ENCODE data around the gene RCCD1.

Gene RCCD1

DNA sequence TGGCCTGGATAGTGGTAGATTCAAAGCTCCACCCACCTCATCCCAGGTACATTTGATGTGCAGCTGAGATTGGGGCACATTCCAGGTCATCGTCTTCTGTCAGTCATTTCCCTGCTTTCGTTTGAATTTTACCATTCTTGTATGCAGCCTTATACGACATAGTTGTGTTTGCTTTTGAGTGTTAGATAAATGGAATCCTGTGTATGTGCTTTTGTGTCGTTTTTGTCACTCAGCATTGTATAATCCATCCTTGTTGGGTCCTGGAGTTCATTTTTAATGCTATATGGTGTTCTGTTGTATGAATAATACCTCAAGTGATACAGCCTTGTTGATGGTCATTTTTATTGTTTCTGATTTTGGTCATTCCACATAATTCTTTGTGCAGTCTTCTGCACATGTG, 7.3 kb downstream of the RCCD1 start:
- DNase-seq (ENCODE audit: low read depth in 3 of 3, low spot score in 1 of 3) = no peak

DNA sequence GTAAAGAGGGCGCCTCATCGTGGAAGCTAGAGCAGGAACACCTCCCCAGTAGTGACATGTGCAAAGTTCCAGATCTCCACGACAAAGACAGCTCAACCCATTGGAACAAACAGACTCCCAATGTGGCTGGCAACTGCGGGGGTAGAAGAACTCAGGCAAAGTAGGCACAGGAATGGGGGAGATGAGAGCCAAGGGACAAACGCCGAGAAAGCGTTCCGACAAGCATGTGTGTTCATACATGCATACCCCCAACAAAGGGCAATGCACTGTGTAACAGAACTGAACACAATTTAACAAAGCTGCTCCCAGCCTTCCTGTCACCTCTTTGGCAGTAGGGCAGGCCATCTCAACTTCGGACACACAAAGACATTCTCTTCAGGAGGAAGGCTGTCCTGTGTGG, 11.6 kb downstream of the RCCD1 start:
- no peak for DNase-seq (ENCODE audit: low read depth in 3 of 3, low spot score in 1 of 3)

DNA sequence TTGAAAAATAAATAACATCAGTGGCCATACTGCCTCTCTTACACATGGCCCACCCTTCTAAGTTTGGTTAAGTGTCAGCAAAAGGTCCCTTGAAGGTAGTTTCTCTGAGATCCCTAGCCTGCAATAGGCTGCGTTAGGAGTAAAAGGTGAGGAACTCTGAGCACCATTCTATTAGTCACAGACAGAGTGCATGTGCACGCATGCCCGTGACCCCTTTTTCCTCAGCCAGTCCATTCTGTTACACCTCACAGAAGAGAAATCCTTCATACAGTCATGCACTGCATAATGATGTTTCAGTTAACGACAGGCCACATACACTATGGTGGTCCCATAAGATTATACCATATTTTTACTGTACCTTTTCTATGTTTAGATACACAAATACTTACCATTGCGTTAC, 12.5 kb downstream of the RCCD1 start:
- no peak for DNase-seq (ENCODE audit: low read depth in 3 of 3, low spot score in 1 of 3)

DNA sequence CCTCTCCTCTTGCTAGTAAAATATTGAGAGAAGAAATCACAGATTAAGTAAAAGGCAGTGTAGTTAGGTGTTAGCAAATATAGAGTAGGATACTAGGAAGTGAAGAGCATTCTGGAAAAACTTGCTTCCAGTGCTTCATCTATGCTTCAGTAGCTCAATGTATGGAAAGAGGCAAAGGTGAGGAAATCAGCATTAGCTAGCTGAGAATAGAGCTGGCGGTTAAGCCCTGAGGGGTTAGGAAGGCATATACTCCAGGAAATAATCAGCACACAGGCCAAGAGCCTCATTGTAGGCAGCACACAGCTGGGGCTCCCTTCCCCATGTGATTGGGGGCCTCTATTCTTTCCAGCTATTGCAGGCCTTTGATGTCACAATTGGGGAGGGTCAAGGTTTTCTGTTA, 13.8 kb downstream of the RCCD1 start:
- no peak for DNase-seq (ENCODE audit: low read depth in 3 of 3, low spot score in 1 of 3)

DNA sequence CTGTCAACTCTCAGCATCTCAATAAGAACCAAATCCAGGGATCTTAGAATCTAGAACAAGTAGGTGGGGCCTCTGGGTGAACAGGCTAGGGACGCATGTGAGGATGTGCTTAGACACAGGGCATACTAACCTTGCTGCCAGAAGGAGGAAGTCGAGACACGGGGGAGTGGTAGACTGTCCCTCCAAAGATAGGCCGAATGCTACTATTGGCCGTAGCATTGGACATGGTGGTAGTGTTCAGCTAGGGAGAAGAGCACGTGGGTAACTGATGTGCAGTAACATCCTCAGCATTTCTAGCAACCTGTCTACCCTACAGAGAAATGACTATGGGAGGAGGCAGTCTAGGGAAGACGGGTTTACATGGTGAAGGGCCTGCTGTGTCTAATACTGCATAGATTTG, 15.6 kb downstream of the RCCD1 start:
- DNase-seq (ENCODE audit: low read depth in 3 of 3, low spot score in 1 of 3) = no peak

DNA sequence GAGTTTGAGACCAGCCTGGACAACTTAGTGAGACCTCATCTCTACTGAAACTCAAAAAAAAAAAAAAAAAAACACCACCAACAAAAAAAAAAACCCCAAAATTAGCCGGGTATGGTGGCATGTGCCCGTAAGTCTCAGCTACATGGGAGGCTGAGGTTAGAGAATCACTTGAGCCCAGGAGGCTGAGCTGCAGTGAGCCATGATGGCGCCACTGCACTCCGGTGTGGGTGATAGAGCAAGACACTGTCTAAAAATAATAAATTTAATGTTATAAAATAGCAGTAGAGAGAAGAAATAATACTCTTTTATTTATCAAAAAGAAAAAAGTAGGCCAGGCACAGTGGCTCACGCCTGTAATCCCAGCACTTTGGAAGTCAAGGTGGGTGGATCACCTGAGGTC, 17.4 kb downstream of the RCCD1 start:
- no peak for DNase-seq (ENCODE audit: low read depth in 3 of 3, low spot score in 1 of 3)

DNA sequence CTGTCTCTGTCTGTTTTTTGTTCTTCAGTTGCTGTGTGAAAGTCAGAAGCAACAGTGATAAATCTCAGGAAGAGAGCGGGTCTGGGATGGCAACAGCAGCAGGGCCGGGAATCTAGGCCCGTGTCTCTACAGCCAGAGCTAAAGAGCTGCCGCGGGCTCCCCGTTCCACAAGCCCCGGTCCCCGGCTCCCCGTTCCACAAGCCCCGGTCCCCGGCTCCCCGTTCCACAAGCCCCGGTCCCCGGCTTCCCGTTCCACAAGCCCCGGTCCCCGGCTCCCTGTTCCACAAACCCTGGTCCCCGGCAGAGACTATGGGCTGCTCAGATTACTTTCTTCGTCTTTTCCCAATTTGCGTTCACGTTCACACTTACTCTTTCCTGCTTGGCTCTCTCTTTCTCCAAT, 19.5 kb downstream of the RCCD1 start:
- no peak for DNase-seq (ENCODE audit: low read depth in 3 of 3, low spot score in 1 of 3)

DNA sequence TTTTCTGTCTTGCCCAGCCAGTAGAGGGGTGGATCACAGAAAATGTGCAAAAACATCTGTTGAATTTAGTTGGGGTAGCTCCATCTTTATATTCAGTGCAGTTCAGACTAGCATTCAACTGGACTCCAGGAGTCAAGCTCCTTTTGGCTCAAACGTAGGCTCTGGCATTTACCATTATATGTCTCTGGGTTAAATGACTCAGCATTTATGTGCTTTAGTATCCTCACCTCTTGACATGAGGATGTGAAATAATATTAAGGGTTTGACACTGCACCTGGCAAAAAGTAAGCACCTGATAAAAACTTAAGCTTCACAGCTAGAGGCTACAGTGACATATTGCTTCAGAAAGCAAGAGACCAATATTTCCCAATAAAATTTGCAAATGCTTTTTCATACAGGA, 24.9 kb downstream of the RCCD1 start:
- DNase-seq (ENCODE audit: low read depth in 3 of 3, low spot score in 1 of 3) = no peak

DNA sequence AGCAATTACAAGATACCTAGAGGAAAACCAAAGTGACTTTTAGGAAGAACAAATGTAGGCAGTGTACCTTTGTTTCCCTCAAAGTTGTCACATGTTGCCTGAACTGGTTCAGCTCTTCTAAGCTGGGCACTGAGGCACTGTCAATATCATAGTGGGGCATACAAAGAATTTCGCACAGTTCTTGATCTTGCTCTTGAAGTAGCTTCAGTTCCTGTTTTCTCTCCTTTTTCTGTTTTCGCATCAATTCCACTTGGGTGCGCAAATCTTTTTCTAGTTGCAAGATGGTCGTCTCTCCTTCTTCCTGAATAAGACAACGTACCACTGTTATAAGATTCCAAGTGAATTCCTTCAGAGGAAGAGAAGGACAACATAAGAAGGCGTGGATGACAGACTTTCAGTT, 27.0 kb downstream of the RCCD1 start:
- DNase-seq (ENCODE audit: low read depth in 3 of 3, low spot score in 1 of 3) = no peak

DNA sequence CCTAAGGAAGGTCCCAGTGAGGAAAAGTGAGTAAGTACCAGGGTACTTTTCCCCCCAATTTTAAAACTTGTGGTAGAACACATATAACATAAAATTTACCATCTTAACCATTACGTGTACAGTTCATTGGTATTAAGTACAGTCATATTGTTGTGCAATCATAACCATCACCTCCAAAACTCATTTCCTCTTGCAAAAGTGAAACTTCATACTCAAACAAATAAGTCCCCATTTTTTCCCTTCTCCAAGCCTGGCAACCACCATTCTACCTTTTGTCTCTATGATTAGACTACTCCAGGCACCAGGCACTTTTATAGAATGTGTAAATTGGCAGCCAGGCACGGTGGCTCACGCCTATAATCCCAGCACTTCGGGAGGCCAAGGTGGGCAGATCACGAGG, 27.5 kb downstream of the RCCD1 start:
- no peak for DNase-seq (ENCODE audit: low read depth in 3 of 3, low spot score in 1 of 3)

DNA sequence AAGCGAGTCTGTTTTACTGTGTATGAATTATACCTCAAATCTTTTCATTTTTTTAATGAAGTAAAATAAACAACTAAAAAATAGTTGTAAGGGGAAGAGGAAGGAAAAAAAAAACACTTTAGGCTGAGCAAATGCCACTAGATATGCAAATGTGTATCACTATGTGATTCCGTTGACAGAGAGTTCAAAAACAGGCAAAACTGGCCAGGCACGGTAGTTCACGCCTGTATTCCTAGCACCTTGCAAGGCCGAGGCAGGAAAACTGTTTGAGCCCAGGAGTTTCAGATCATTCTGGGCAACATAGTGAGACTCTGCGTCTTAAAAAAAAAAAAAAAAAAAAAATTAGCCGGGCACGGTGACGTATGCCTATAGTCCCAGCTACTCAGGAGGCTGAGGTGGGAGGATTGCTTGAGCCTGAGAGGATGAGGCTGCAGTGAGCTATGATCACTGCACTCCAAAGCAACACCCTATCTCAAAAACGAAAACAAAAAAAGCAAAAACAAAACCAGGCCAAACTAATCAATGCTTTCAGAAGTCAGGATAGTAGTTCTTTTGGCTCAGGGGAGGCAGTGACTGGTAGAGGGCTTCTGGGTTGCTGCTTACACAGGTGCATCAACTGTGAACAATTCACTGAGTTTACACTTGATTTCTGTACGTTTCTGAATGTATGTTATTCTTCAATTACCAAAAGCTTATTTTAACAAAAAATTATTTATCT, 32.3 kb downstream of the RCCD1 start:
- no peak for DNase-seq (ENCODE audit: low read depth in 3 of 3, low spot score in 1 of 3)

DNA sequence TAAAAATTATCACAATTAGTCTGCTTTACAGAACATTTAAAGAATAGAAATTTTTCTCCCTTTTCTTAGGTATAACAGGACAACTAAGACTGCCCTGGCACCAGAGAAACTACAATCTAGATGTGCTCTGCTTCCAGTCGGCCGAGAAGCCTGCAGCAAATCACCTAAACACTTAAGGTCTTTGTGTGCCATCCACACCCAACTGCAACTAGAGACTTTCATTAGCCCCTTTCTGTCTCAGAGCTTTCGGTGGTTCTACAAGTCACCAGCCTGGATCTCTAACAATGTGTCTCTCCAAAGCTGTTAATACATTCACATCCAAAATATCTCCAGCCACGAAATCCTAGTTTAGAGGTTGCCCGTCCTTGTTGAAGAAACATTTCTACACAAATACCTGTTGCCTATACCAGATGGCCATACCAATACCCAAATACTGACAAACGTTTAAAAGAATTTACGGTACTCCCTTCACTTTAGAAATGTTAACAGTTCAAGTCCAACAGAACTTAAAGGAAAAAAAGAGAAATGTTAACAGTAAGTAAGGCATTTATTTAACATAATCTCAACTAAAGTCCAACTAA, 33.0 kb downstream of the RCCD1 start:
- DNase-seq (ENCODE audit: low read depth in 3 of 3, low spot score in 1 of 3) = no peak

DNA sequence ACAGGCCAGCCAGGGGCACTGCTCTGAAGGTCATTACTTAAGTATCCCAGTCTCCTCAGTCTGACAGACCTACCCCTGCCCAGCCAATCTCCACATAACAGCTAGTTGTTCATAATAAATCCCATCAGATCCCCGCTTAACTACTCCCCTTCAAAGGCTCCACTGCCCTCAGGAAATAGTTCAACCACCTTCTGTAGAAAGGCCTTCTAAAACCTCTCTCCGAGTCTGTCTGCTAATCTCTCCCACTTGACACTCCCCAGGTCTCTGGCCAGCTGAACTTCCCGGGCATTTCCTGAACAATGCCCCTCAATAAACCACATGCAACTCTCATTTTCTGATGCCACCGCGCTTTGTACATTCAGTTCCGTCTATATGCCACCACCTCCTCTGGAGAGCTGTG, 33.6 kb downstream of the RCCD1 start:
- DNase-seq (ENCODE audit: low read depth in 3 of 3, low spot score in 1 of 3) = no peak

DNA sequence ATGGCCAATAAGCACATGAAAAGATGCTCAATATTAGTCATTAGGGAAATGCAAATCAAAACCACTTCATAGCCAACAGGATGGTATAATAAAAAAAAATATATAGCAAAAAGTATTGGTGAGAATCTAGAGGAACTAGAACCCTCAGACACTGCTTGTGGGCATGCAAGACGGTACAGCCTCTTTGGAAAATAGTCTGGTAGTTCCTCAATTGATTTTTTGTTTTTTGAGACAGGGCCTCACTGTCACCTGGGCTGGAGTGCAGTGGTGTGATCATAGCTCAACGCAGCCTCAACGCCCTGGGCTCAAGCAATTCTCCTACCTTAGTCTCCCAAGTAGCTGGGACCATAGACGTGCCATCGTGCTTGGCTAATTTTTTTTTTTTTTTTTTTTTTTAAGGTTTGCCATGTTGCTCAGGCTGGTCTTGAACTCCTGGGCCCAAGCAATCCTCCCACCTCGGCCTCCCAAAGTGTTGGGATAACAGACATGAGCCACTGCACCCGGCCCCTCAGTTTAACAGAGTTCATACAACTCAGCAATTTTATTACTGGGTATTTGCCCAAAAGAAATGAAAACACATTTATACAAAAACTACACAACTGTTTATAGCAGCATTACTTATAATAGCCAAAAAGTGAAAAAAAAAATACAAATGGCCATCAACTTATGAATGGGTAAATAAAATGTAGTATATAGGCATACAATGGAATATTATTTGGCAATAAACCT, 34.5 kb downstream of the RCCD1 start:
- no peak for DNase-seq (ENCODE audit: low read depth in 3 of 3, low spot score in 1 of 3)

DNA sequence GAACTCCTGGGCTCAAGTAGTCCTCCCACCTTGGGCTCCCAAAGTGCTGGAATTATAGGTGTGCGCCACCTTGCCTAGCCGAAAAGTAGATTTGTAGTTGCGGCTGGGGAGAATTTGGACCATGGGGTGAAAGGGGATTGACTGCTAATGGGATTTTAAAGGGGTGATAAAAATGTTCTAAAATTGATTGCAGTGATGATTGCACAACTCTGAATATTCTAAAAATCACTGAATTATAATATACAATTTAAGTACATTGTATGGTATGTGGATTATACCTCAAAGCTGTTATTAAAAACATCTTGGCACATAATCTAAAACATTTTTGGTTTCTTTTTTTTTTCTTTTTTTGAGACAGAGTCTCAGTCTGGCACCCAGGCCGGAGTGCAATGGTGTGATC, 35.8 kb downstream of the RCCD1 start:
- no peak for DNase-seq (ENCODE audit: low read depth in 3 of 3, low spot score in 1 of 3)

DNA sequence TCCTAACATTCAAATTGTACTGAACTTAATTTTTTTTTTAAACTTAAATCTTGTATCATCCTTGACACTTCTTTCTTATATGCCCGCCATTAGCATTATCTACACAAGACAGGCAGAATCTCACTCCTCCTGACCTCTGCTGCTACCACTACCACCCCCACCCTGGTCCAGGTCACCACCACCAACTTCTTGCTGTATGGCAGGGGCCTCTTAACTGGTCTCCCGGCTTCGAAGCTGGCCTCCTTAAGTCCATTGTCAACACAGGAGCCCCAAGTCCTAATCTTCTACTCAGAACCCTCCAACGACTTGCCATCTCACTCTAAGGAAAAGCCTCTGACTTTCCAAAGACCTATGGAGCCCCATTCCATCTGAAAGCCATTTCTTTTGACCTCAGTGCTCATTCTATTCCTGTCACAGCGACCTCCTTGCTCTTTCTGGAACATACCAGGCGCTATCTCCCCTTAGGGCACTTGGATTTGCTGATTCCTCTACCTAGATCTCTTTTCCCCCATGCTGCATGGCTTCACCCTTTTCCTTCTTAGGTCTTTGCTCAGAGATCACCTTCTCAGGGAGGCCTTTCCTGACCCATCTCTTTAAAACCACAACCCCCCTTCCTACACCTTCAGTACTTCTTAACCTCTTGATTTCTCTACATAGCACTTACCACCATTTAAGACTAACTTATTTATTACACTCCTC, 37.1 kb downstream of the RCCD1 start:
- DNase-seq (ENCODE audit: low read depth in 3 of 3, low spot score in 1 of 3) = no peak

DNA sequence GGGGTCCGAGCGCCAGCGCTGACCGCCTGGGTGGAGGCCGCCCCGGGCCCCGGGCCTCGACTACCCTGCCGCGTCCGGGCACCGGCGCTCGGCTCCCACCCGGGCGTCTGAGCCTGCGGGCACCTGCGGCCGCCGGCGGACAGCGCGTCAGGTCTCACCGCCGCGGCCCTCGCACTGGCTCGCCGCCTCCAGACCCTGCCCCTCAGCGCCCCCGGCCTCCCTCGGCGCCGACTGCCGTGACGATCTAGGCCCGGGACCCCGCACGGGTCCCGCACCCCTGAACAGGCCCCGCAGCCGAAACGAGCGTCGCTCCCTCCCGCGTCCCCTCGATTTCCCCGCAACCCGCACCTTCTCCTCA, 39.4 kb downstream of the RCCD1 start:
- DNase-seq (ENCODE audit: low read depth in 3 of 3, low spot score in 1 of 3) = no peak

DNA sequence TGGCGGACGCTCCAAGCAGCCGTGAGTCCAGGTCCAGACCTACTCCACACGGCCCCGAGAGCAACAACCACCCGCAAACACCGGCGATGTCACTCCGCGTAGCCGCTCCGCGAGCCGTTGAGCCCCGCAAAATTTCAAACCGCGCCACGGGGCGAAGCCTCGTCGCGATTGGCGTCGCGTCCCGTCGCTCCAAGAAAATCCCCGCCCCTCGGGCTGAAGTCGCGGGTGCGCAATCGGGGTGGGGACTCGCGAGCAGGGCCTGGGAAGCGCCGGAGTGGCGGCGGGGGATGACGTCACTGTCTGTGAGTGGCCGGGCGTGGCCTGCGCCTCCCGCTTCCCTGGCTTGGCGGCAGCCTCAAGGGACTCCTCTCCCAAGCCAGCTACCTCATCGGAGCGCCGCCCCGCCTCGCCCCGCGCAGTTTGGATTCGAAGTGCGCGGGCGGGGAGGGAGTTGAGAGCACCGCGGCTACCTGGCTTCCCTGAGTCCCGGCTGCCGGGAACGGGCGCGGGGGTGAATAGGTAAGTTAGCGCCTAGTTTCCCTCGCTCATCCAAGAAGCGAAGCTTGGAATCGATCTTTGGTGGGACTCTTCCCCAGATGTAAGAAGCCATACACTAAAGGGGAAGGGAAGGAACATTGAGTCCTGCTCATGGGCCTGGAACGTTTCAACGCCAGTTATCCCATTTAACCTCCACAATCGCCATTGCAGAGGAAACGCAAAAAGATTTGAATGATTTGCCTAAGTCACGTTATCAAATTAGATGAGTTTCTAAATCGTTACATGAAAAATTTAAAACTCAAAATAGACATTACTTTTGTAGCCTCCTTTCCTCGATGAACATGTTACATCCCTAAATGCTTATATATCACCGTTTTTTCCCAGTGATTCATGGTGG, 40.0 kb downstream of the RCCD1 start, which contains the start of gene PRC1:
TSS of gene PRC1 (minus strand) at position 119 of the 895 bp plus-strand sequence. CDS start at position 1, 118 bp downstream.
- DNase-seq (ENCODE audit: low read depth in 3 of 3, low spot score in 1 of 3) = peak; percentile 89 to 96 (median 94)

DNA sequence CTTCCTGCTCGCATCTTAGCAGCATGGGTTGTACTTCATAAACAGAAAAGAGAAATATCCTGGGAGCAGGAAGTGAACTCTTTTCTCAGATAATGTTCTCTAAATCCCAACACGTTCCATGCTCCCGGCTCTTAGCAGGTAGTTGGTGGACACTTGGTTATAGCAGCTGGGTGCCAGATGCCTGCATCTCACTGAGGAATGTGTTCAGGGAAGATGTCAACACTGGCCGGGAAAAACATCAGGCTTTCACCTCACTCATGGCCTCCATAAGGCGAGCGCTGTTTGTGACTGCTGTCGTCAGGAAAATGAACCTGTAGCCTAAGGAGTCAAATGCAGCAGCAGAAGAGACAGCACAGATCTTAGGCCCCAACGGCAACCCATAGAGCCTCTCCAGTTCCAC, 44.1 kb downstream of the RCCD1 start:
- no peak for DNase-seq (ENCODE audit: low read depth in 3 of 3, low spot score in 1 of 3)

DNA sequence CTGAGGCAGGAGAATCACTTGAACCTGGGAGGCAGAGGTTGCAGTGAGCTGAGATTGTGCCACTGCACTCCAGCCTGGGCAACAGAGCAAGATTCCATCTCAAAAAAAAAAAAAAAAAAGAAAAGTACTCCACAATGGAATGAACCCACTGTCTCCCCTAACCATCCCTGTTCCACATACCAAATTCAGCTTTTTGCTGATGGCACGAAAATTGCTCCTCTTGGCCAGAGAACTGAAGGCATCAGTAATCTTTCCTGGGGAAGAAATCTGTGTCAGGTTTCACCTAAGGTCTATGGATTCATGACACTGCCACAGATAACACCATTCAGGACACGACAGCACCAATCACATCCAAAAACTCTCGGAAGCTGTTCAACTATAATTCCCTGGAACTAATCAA, 46.5 kb downstream of the RCCD1 start:
- no peak for DNase-seq (ENCODE audit: low read depth in 3 of 3, low spot score in 1 of 3)

DNA sequence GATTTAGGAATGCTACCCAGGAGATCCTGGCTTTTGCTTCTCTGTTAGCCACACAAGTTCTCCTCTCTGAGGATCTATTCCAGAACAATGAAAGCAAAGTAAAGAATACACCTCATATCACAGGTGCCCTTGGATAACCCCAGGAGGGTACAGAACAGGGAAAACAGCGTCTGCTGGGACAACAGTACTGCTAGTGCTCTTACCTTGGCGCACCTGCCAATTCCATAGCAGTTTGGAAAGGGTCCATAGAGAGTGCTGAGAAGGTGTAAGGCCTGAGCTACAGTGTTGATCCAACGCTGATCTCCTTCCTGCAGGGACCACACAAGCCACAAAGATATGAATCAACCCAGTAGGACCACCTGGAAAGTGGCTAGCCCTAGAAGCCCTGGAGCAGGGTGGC, 52.6 kb downstream of the RCCD1 start:
- no peak for DNase-seq (ENCODE audit: low read depth in 3 of 3, low spot score in 1 of 3)

All from stimulated activated CD4-positive, alpha-beta T cell treated with anti-CD3 and anti-CD28 coated beads, TNF-alpha, amount 100 ng/mL, for 1 hour (primary cell).